GM12878 (cell line): ENCODE measurements around the gene FLNC. TPM values are rescaled to one million over a fixed set of nuclear protein-coding genes. Genes with fewer than 3 reads are reported as not detected.

ENCODE experiments used
- ATAC-seq: fragments of 200-7000 bp; cut with Tn5 transposase; 3 replicates; pipeline ENCODE4 v1.9.1; 2020; ENCODE audit warnings: mild to moderate bottlenecking, moderate library complexity
- BruUV-seq: library from RNA; stranded (reverse); fragments of 400-500 nt; replicated peaks from 2 replicates; lab custom pipeline; 2021; lab: Mats Ljungman, UMichigan
- CTCF ChIA-PET: fragments of 300-600 bp; sonication (Branson Sonifier 250); formaldehyde crosslinking; extraction: SDS; loops from one replicate; lab custom pipeline; 2021; ENCODE audit warnings: inconsistent platforms; lab: Yijun Ruan, JAX
- POLR2A ChIA-PET: fragments of 350-600 bp; formaldehyde crosslinking; extraction: SDS; loops from one replicate; lab custom pipeline; 2021; ENCODE audit warnings: inconsistent platforms; lab: Charles Lee
- RAD21 ChIA-PET: fragments of 300-600 bp; sonication (Branson Sonifier 250); formaldehyde crosslinking; loops from one replicate; lab custom pipeline; 2023; ENCODE audit warnings: antibody characterized with exemption; ENCODE audit not compliant: unreplicated experiment; lab: Charles Lee
- SMC1A ChIA-PET: fragments of 300-600 bp; sonication (Branson Sonifier 250); formaldehyde crosslinking; loops from one replicate; lab custom pipeline; 2023; ENCODE audit not compliant: unreplicated experiment, uncharacterized antibody; lab: Charles Lee
- DNase-seq: peaks from one replicate; pipeline ENCODE4 v3.0.0-alpha.2; 2011; ENCODE audit warnings: low read depth, low spot score
- FAIRE-seq: peaks from 3 replicates; lab custom pipeline; 2011; peaks lifted over from hg19 to GRCh38; lab: Jason Lieb, UNC
- H2AFZ ChIP-seq: 2 replicates; pipeline ENCODE4 v1.6.0; 2011; ENCODE audit warnings: low read depth, low read length, control low read depth; ENCODE audit not compliant: control insufficient read depth
- H3K27ac ChIP-seq: 2 replicates; pipeline ENCODE4 v1.5.1; 2011; ENCODE audit warnings: control low read depth; ENCODE audit not compliant: control insufficient read depth, insufficient read depth
- H3K27me3 ChIP-seq, 2 experiments: replicated peaks in 1 of 2; 2 replicates each; pipeline versions ENCODE4 v1.6.0 to v1.6.1; 2011; ENCODE audit warnings: low read length in 1 of 2; ENCODE audit not compliant: control insufficient read depth in 2 of 2, insufficient read depth in 2 of 2
- H3K36me3 ChIP-seq, 2 experiments: 2 replicates each; pipeline ENCODE4 v1.5.1; 2011; ENCODE audit warnings: low read length in 1 of 2; ENCODE audit not compliant: control insufficient read depth in 2 of 2, insufficient read depth in 2 of 2
- H3K4me1 ChIP-seq: 2 replicates; pipeline ENCODE4 v1.6.1; 2011; ENCODE audit warnings: mild to moderate bottlenecking, low read length, moderate library complexity, mixed read lengths; ENCODE audit not compliant: control insufficient read depth, insufficient read depth
- H3K4me2 ChIP-seq: 2 replicates; pipeline ENCODE4 v1.6.0; 2011; ENCODE audit warnings: control low read depth; ENCODE audit not compliant: control insufficient read depth, insufficient read depth
- H3K4me3 ChIP-seq: fragments of 200-600 bp; sonication (generic); 2 replicates; pipeline ENCODE4 v1.5.1; 2016
- H3K79me2 ChIP-seq: 2 replicates; pipeline ENCODE4 v1.6.0; 2011; ENCODE audit warnings: low read length; ENCODE audit not compliant: control insufficient read depth, insufficient read depth
- H3K9ac ChIP-seq: 2 replicates; pipeline ENCODE4 v1.8.0; 2011; ENCODE audit warnings: low read length, control low read depth, mixed read lengths; ENCODE audit not compliant: control insufficient read depth, insufficient read depth
- H3K9me3 ChIP-seq: replicated peaks from 3 replicates; pipeline ENCODE4 v1.5.1; 2011; ENCODE audit warnings: mild to moderate bottlenecking, low read length; ENCODE audit not compliant: control insufficient read depth, insufficient read depth
- H4K20me1 ChIP-seq: 2 replicates; pipeline ENCODE4 v1.6.0; 2011; ENCODE audit not compliant: control insufficient read depth, insufficient read depth
- CBFB ChIP-seq: IDR thresholded peaks from 2 replicates; pipeline ENCODE4 v1.6.1; 2016; ENCODE audit warnings: antibody characterized with exemption, low read depth
- HDGF ChIP-seq: fragments of 450-650 bp; IDR thresholded peaks from 2 replicates; pipeline ENCODE4 v1.6.1; 2016; ENCODE audit warnings: antibody characterized with exemption
- PBX3 ChIP-seq: IDR thresholded peaks from 2 replicates; pipeline ENCODE4 v1.6.1; 2011; ENCODE audit warnings: mild to moderate bottlenecking, low read depth, low read length, moderate library complexity; ENCODE audit not compliant: insufficient replicate concordance
- RBBP5 ChIP-seq: fragments of 200-600 bp; sonication (generic); conservative IDR thresholded peaks from 2 replicates; pipeline ENCODE4 v1.6.1; 2016
- SUZ12 ChIP-seq: fragments of 200-600 bp; sonication (generic); IDR thresholded peaks from one replicate; pipeline ENCODE4 v1.6.1; 2018; ENCODE audit warnings: antibody characterized with exemption, mild to moderate bottlenecking; ENCODE audit not compliant: unreplicated experiment
- TCF3 ChIP-seq: IDR thresholded peaks from 2 replicates; pipeline ENCODE4 v1.6.1; 2012; ENCODE audit warnings: low read depth, mild to moderate bottlenecking, low read length, borderline replicate concordance; ENCODE audit not compliant: insufficient read depth
- WGBS: methylation state at CpG from one replicate; pipeline ENCODE4 v1.1.6; 2016; ENCODE audit warnings: low lambda C conversion rate; ENCODE audit not compliant: insufficient replicate concordance, insufficient coverage; ENCODE audit errors: missing lambda C conversion rate; 5-methylcytosine and 5-hydroxymethylcytosine counted together
- in situ Hi-C: fragments of 300-500 bp; cut with MboI; formaldehyde crosslinking; loops from 9 replicates; pipeline ENCODE4 v1.14.3; 2018; ENCODE audit warnings: mixed read lengths
- intact Hi-C: fragments of 100-400 bp; cut with micrococcal nuclease; formaldehyde crosslinking; loops from one replicate; pipeline ENCODE4 v1.14.2; 2022; ENCODE audit not compliant: unreplicated experiment
- polyA plus RNA-seq, 11 experiments: library from polyadenylated mRNA; depleted of rRNA in 4 of 11; unstranded in 6 of 11; stranded (reverse) in 5 of 11; fragments of >200 nt; fragmentation: Nextera tagmentation in 4 of 11; fragmentation: Illumina TruSeq in 1 of 11; extraction: Ambion mirVana in 4 of 11; extraction: Trizol in 1 of 11; gene quantifications; 1 replicate in 1 of 11; 2 replicates in 10 of 11; pipeline versions ENCODE4 v1.2.1 to v1.2.3, GENCODE V29; 2011 to 2016; ENCODE audit warnings: inconsistent platforms in 2 of 11, missing spikeins in 2 of 11, low read depth in 1 of 11
- total RNA-seq, 4 experiments: library from RNA; depleted of rRNA in 3 of 4; stranded (reverse); fragments of >200 nt in 3 of 4; fragmentation: Illumina TruSeq in 1 of 4; extraction: Trizol in 1 of 4; gene quantifications; 2 replicates each; pipeline versions ENCODE4 v1.2.1 to v1.2.3, GENCODE V29; 2013 to 2021
- TF ChIP-seq, protein P1 (sequence below), 3 experiments: IDR thresholded peaks in 2 of 3; conservative IDR thresholded peaks in 1 of 3; 2 replicates each; pipeline ENCODE4 v1.5.1; 2011; ENCODE audit warnings: low read depth in 3 of 3, low read length in 3 of 3, mild to moderate bottlenecking in 3 of 3, control low read depth in 2 of 3, moderate library complexity in 2 of 3, inconsistent platforms in 1 of 3, mixed read lengths in 1 of 3; ENCODE audit not compliant: control insufficient read depth in 2 of 3, insufficient read depth in 1 of 3; ENCODE audit errors: extremely low read depth in 1 of 3
- TF ChIP-seq, protein P2 (sequence below): fragments of 450-650 bp; formaldehyde crosslinking; IDR thresholded peaks from 2 replicates; pipeline ENCODE4 v1.5.0; 2022; ENCODE audit warnings: mild to moderate bottlenecking, missing genetic modification characterization

The FLNC gene
- total and polyA plus RNA-seq, 10 of the 15 experiments (the other 5 are each of a cell fraction or from before 2014, with no cell fraction given), result 0.01 to 0.21 (median 0.06) TPM; not detected in 3

DNA sequence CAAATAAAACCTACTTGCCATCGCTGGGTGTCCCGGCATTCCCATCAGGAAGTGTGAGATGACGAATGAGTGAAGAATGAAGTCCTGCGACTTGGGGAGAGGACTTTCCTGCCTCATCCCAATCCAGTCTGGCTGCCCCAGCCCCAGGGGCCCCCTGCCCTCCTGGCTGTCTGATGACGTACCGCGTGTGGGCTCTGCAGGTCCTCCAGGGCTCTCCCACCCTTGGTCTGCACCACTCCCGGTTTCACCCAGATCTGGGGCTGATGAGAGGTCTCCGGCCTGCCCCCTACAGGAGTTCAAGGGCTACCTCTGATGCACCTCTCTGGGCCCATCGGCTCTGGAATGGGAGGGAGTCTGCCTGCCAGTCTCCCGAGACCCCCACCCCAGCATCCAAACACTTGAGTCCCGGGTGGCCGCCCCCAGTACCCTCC, 42.2 kb downstream of the FLNC start:
- Histone ChIP-seq H2AFZ (no peak overlapping the region), H3K9ac (no peak overlapping the region), H3K4me1 (peaks cover 5% of the 10 kb centered on the region; the same call in 1 of the 2 replicates), H3K27me3 (no peaks in the 10 kb centered on the region), H4K20me1 (no peaks in the 10 kb centered on the region), H3K9me3 (no peaks in the 10 kb centered on the region), H3K27ac (no peak overlapping the region), H3K36me3 (no peaks in the 10 kb centered on the region), H3K4me3 (no peak overlapping the region), H3K4me2 (no peak overlapping the region), H3K79me2 (no peaks in the 10 kb centered on the region)
- ATAC-seq (no peak), DNase-seq (no peak), FAIRE-seq (no peak)
- POLR2A ChIA-PET, result no interaction called here
- SMC1A ChIA-PET, result no interaction called here
- WGBS, result 70% methylated on average over 13 of the region's 13 CpGs
- RAD21 ChIA-PET, result interaction anchor here (1.2 kb wide), 1 partner anchor 10 kb away, joined by 5 read pairs; the partner anchor contains the start of gene ATP6V1F
- CTCF ChIA-PET, result interaction anchor here (0.9 to 2.3 kb wide), 2 partner anchors 9 to 11 kb away, joined by 3 to 9 read pairs; no protein-coding TSS in a partner anchor
- intact Hi-C loops, result no loop called here
- in situ Hi-C loops, result no loop called here
- no TSS peak for BruUV-seq
- TF ChIP-seq, protein P1, sequence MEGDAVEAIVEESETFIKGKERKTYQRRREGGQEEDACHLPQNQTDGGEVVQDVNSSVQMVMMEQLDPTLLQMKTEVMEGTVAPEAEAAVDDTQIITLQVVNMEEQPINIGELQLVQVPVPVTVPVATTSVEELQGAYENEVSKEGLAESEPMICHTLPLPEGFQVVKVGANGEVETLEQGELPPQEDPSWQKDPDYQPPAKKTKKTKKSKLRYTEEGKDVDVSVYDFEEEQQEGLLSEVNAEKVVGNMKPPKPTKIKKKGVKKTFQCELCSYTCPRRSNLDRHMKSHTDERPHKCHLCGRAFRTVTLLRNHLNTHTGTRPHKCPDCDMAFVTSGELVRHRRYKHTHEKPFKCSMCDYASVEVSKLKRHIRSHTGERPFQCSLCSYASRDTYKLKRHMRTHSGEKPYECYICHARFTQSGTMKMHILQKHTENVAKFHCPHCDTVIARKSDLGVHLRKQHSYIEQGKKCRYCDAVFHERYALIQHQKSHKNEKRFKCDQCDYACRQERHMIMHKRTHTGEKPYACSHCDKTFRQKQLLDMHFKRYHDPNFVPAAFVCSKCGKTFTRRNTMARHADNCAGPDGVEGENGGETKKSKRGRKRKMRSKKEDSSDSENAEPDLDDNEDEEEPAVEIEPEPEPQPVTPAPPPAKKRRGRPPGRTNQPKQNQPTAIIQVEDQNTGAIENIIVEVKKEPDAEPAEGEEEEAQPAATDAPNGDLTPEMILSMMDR (IDR thresholded peaks at IDR 0.05 in 2 of 3, conservative IDR thresholded peaks at IDR 0.05 in 1 of 3; ENCODE audit: control insufficient read depth in 2 of 3, extremely low read depth in 1 of 3, insufficient read depth in 1 of 3, low read depth in 3 of 3, low read length in 3 of 3), result 0 out of 6 replicates have a peak, but pooled peaks of 1 of the 3 experiments have one; percentile 26
- TF ChIP-seq SUZ12, result no peak

GRCh38 chr7:128873234-128873633, 43.0 kb downstream of the FLNC start:
- ChIA-PET POLR2A (no interaction called here), CTCF (interaction anchor here (1.5 to 2.3 kb wide), 2 partner anchors 10 kb away, joined by 7 to 9 read pairs; partner anchors contain the start of gene ATP6V1F), SMC1A (no interaction called here), RAD21 (interaction anchor here (1.2 kb wide), 1 partner anchor 11 kb away, joined by 5 read pairs; the partner anchor contains the start of gene ATP6V1F)
- Histone ChIP-seq H3K27me3 (no peaks in the 10 kb centered on the region), H3K9me3 (no peaks in the 10 kb centered on the region), H3K4me2 (no peak overlapping the region), H4K20me1 (no peaks in the 10 kb centered on the region), H3K79me2 (no peaks in the 10 kb centered on the region), H3K27ac (no peak overlapping the region)
- intact Hi-C loops, result no loop called here
- BruUV-seq, result no TSS peak
- FAIRE-seq, result no peak
- ATAC-seq, result no peak
- no peak for DNase-seq
- 89% methylated on average over 9 of the region's 9 CpGs for WGBS
- in situ Hi-C loops, result no loop called here
- no peak for TF ChIP-seq PBX3
- TF ChIP-seq CBFB, result no peak
- no peak for TF ChIP-seq RBBP5
- TF ChIP-seq HDGF, result no peak
- TF ChIP-seq, protein P2, sequence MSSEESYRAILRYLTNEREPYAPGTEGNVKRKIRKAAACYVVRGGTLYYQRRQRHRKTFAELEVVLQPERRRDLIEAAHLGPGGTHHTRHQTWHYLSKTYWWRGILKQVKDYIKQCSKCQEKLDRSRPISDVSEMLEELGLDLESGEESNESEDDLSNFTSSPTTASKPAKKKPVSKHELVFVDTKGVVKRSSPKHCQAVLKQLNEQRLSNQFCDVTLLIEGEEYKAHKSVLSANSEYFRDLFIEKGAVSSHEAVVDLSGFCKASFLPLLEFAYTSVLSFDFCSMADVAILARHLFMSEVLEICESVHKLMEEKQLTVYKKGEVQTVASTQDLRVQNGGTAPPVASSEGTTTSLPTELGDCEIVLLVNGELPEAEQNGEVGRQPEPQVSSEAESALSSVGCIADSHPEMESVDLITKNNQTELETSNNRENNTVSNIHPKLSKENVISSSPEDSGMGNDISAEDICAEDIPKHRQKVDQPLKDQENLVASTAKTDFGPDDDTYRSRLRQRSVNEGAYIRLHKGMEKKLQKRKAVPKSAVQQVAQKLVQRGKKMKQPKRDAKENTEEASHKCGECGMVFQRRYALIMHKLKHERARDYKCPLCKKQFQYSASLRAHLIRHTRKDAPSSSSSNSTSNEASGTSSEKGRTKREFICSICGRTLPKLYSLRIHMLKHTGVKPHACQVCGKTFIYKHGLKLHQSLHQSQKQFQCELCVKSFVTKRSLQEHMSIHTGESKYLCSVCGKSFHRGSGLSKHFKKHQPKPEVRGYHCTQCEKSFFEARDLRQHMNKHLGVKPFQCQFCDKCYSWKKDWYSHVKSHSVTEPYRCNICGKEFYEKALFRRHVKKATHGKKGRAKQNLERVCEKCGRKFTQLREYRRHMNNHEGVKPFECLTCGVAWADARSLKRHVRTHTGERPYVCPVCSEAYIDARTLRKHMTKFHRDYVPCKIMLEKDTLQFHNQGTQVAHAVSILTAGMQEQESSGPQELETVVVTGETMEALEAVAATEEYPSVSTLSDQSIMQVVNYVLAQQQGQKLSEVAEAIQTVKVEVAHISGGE (CRISPR knock-in tag), result no peak
- no peak for TF ChIP-seq TCF3
- TF ChIP-seq, all 136 proteins: peak for 0
- Histone ChIP-seq H3K4me1 (peaks cover 5% of the 10 kb centered on the region; the same call in 1 of the 2 replicates), H2AFZ (no peak overlapping the region), H3K36me3 (no peaks in the 10 kb centered on the region), H3K9ac (no peak overlapping the region), H3K4me3 (no peak overlapping the region)
